GM23338 (cell line): ENCODE results near the gene FAM174C. TPM values are rescaled to one million over a fixed set of nuclear protein-coding genes. Genes with fewer than 3 reads are reported as not detected.

ENCODE experiments used
- ATAC-seq: fragments of 200-7000 bp; cut with Tn5 transposase; 3 replicates; pipeline ENCODE4 v1.9.1; 2020
- DNase-seq: peaks from one replicate; pipeline ENCODE4 v3.0.0-alpha.2; 2015; ENCODE audit warnings: low spot score
- H2AFZ ChIP-seq: fragments of 200-600 bp; sonication (generic); 2 replicates; pipeline ENCODE4 v1.8.0; 2016; ENCODE audit warnings: antibody characterized with exemption, mild to moderate bottlenecking, moderate library complexity
- H3F3A ChIP-seq: fragments of 200-600 bp; sonication (generic); replicated peaks from 2 replicates; pipeline ENCODE4 v1.8.0; 2017; ENCODE audit warnings: antibody characterized with exemption, mixed run types, low read depth
- H3K27ac ChIP-seq: fragments of 200-600 bp; sonication (generic); 2 replicates; pipeline ENCODE4 v1.6.1; 2016; ENCODE audit warnings: low read depth
- H3K27me3 ChIP-seq: fragments of 200-600 bp; sonication (generic); 2 replicates; pipeline ENCODE4 v1.8.0; 2016; ENCODE audit warnings: mild to moderate bottlenecking, mixed run types, moderate library complexity; ENCODE audit not compliant: insufficient read depth
- H3K36me3 ChIP-seq: fragments of 200-600 bp; sonication (generic); 2 replicates; pipeline ENCODE4 v1.8.0; 2016; ENCODE audit warnings: mild to moderate bottlenecking; ENCODE audit not compliant: insufficient read depth
- H3K4me1 ChIP-seq: fragments of 200-600 bp; sonication (generic); 2 replicates; pipeline ENCODE4 v1.8.0; 2016; ENCODE audit warnings: mild to moderate bottlenecking, moderate library complexity; ENCODE audit not compliant: insufficient read depth
- H3K4me2 ChIP-seq: fragments of 200-600 bp; sonication (generic); 2 replicates; pipeline ENCODE4 v1.7.1; 2017; ENCODE audit warnings: mixed run types
- H3K4me3 ChIP-seq: fragments of 200-600 bp; sonication (generic); 2 replicates; pipeline ENCODE4 v1.6.1; 2016; ENCODE audit warnings: mixed run types
- H3K79me2 ChIP-seq: fragments of 200-600 bp; sonication (generic); replicated peaks from 2 replicates; pipeline ENCODE4 v1.8.0; 2017; ENCODE audit warnings: mild to moderate bottlenecking; ENCODE audit not compliant: insufficient read depth
- H3K9me2 ChIP-seq: fragments of 200-600 bp; sonication (generic); 2 replicates; pipeline ENCODE4 v1.8.0; 2017; ENCODE audit not compliant: insufficient read depth
- H4K20me1 ChIP-seq: fragments of 200-600 bp; sonication (generic); replicated peaks from 2 replicates; pipeline ENCODE4 v1.8.0; 2017; ENCODE audit warnings: mild to moderate bottlenecking; ENCODE audit not compliant: insufficient read depth
- H3K27ac Mint-ChIP-seq: 2 replicates; pipeline ENCODE4 v1.8.0; 2020; ENCODE audit warnings: inconsistent platforms, mild to moderate bottlenecking, moderate library complexity, mixed read lengths
- H3K27me3 Mint-ChIP-seq: 3 replicates; pipeline ENCODE4 v1.8.0; 2022; ENCODE audit warnings: low read depth, mild to moderate bottlenecking, moderate library complexity, mixed read lengths, inconsistent platforms; ENCODE audit not compliant: insufficient read depth, poor library complexity
- H3K36me3 Mint-ChIP-seq: 3 replicates; pipeline ENCODE4 v1.8.0; 2021; ENCODE audit warnings: low read depth, mild to moderate bottlenecking, inconsistent platforms, moderate library complexity, mixed read lengths
- H3K4me1 Mint-ChIP-seq: 3 replicates; pipeline ENCODE4 v1.8.0; 2020; ENCODE audit warnings: mild to moderate bottlenecking, inconsistent platforms, mixed read lengths
- H3K4me3 Mint-ChIP-seq: 3 replicates; pipeline ENCODE4 v1.8.0; 2021; ENCODE audit warnings: moderate library complexity, mild to moderate bottlenecking, inconsistent platforms, mixed read lengths
- H3K9me3 Mint-ChIP-seq: 3 replicates; pipeline ENCODE4 v1.8.0; 2020; ENCODE audit warnings: moderate library complexity, mild to moderate bottlenecking, inconsistent platforms, mixed read lengths
- CREB1 ChIP-seq: fragments of 250-450 bp; sonication (Bioruptor Pico); IDR thresholded peaks from 2 replicates; pipeline ENCODE4 v1.5.0; 2020; ENCODE audit warnings: low read depth, mild to moderate bottlenecking, moderate library complexity
- polyA plus RNA-seq: library from polyadenylated mRNA; unstranded; fragments of >200 nt; fragmentation: Nextera tagmentation; extraction: Ambion mirVana; gene quantifications from 2 replicates; pipeline ENCODE4 v1.2.1, GENCODE V29; 2016
- total RNA-seq: library from RNA; depleted of rRNA; stranded (reverse); fragments of >200 nt; shearing (Covaris generic); gene quantifications from 2 replicates; pipeline ENCODE4 v1.2.3, GENCODE V29; 2014
- TF ChIP-seq, protein P1 (sequence below): fragments of 250-450 bp; sonication (Bioruptor Pico); IDR thresholded peaks from 2 replicates; pipeline ENCODE4 v1.5.0; 2020; ENCODE audit warnings: mild to moderate bottlenecking, moderate library complexity

The FAM174C gene
- total and polyA plus RNA-seq, 2 experiments from 2014 or later: 60.4 to 68.0 TPM

DNA sequence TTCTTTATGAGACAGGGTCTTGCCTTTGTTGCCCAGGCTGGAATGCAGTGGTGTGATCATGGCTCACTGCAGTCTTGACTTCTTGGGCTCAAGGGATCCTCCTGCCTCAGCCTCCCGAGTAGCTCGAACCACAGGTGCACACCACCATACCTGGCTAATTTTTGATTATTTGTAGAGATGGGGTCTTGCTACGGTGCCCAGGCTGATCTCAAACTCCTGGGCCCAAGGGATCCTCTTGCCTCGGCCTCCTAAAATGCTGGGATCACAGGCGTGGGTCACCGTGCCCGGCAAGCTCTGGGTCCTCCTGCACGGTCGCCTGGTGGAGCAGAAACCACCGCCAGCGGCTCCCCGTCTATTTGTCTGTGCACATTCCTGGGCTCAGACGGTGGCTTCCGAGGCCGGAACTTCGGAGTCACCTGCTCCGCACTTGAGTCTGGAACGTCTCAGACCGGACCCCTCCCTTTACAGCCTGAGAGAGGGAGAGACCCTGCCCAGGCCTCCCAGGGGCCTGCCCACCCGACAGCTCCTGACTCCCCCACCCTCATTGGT lies 32.5 kb downstream of the FAM174C start (continued):
- TF ChIP-seq, protein P1, sequence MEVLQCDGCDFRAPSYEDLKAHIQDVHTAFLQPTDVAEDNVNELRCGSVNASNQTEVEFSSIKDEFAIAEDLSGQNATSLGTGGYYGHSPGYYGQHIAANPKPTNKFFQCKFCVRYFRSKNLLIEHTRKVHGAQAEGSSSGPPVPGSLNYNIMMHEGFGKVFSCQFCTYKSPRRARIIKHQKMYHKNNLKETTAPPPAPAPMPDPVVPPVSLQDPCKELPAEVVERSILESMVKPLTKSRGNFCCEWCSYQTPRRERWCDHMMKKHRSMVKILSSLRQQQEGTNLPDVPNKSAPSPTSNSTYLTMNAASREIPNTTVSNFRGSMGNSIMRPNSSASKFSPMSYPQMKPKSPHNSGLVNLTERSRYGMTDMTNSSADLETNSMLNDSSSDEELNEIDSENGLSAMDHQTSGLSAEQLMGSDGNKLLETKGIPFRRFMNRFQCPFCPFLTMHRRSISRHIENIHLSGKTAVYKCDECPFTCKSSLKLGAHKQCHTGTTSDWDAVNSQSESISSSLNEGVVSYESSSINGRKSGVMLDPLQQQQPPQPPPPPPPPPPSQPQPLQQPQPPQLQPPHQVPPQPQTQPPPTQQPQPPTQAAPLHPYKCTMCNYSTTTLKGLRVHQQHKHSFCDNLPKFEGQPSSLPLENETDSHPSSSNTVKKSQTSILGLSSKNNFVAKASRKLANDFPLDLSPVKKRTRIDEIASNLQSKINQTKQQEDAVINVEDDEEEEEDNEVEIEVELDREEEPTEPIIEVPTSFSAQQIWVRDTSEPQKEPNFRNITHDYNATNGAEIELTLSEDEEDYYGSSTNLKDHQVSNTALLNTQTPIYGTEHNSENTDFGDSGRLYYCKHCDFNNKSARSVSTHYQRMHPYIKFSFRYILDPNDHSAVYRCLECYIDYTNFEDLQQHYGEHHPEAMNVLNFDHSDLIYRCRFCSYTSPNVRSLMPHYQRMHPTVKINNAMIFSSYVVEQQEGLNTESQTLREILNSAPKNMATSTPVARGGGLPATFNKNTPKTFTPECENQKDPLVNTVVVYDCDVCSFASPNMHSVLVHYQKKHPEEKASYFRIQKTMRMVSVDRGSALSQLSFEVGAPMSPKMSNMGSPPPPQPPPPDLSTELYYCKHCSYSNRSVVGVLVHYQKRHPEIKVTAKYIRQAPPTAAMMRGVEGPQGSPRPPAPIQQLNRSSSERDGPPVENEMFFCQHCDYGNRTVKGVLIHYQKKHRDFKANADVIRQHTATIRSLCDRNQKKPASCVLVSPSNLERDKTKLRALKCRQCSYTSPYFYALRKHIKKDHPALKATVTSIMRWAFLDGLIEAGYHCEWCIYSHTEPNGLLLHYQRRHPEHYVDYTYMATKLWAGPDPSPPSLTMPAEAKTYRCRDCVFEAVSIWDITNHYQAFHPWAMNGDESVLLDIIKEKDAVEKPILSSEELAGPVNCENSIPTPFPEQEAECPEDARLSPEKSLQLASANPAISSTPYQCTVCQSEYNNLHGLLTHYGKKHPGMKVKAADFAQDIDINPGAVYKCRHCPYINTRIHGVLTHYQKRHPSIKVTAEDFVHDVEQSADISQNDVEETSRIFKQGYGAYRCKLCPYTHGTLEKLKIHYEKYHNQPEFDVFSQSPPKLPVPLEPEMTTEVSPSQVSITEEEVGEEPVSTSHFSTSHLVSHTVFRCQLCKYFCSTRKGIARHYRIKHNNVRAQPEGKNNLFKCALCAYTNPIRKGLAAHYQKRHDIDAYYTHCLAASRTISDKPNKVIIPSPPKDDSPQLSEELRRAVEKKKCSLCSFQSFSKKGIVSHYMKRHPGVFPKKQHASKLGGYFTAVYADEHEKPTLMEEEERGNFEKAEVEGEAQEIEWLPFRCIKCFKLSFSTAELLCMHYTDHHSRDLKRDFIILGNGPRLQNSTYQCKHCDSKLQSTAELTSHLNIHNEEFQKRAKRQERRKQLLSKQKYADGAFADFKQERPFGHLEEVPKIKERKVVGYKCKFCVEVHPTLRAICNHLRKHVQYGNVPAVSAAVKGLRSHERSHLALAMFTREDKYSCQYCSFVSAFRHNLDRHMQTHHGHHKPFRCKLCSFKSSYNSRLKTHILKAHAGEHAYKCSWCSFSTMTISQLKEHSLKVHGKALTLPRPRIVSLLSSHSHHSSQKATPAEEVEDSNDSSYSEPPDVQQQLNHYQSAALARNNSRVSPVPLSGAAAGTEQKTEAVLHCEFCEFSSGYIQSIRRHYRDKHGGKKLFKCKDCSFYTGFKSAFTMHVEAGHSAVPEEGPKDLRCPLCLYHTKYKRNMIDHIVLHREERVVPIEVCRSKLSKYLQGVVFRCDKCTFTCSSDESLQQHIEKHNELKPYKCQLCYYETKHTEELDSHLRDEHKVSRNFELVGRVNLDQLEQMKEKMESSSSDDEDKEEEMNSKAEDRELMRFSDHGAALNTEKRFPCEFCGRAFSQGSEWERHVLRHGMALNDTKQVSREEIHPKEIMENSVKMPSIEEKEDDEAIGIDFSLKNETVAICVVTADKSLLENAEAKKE (CRISPR knock-in tag): no peak

DNA sequence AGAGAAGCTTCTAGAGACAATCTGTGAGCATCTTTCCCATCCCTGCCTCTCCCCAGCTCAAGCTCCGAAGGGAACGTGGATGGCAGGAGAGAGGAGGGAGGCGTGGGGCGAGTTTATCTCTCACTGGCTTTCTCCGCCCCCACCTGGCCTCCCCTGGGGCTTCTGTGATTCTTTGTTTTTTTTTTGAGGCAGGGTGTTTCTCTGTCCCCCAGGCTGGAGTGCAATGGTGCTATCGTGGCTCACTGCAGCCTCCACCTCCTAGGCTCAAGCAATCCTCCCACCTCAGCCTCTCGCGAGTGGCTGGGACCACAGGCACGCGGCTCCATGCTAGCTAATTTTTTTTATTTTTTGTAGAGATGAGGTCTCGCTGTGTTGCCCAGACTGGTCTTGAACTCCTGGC lies 33.4 kb downstream of the FAM174C start:
- 0 out of 2 replicates have a peak, but pooled peaks cover 2% of the 10 kb centered on the region for H3F3A ChIP-seq
- H3K79me2 ChIP-seq: no peaks in the 10 kb centered on the region
- Mint-ChIP-seq H3K27me3 (peaks cover 8% of the 10 kb centered on the region), H3K4me3 (no peak overlapping the region), H3K9me3 (no peaks in the 10 kb centered on the region), H3K36me3 (no peaks in the 10 kb centered on the region), H3K27ac (no peak overlapping the region), H3K4me1 (no peaks in the 10 kb centered on the region)
- no peaks in the 10 kb centered on the region for H3K27me3 ChIP-seq
- ATAC-seq: no peak
- no peak overlapping the region for H3K4me2 ChIP-seq
- H3K27ac ChIP-seq: no peak overlapping the region
- H4K20me1 ChIP-seq: no peaks in the 10 kb centered on the region
- no peak for DNase-seq
- H3K4me1 ChIP-seq: no peaks in the 10 kb centered on the region
- no peaks in the 10 kb centered on the region for H3K36me3 ChIP-seq
- no peak for TF ChIP-seq CREB1 (CRISPR knock-in tag)
- no peak overlapping the region for H2AFZ ChIP-seq
- H3K4me3 ChIP-seq: no peak overlapping the region
- H3K9me2 ChIP-seq: no peaks in the 10 kb centered on the region
